SU-DHL-6 (cell line): ENCODE results near the gene ARMC9.

Source experiments
- CTCF ChIP-seq: fragments of 200-600 bp; sonication (generic); IDR thresholded peaks from one replicate; pipeline ENCODE4 v1.5.1; 2017; ENCODE audit warnings: antibody characterized with exemption, mild to moderate bottlenecking, low read length, moderate library complexity; ENCODE audit not compliant: insufficient read depth, poor library complexity, severe bottlenecking
- EZH2phosphoT487 ChIP-seq: fragments of 200-600 bp; sonication (generic), shearing (Covaris generic); conservative IDR thresholded peaks from 2 replicates; pipeline ENCODE4 v1.6.1; 2018; ENCODE audit warnings: mild to moderate bottlenecking, antibody characterized with exemption, low read length, moderate library complexity, mixed read lengths

GRCh38 chr2:231294571-231295362 is 96.3 kb downstream of the ARMC9 start:
- TF ChIP-seq CTCF (no peak), EZH2phosphoT487 (no peak)
